Tibial artery (tissue), 4 donors: ENCODE results near the gene TSPAN14.

Experiments
- DNase-seq, 2 donors: peaks; one replicate each; pipeline ENCODE4 v3.0.0-alpha.2; 2019
- H3K27ac ChIP-seq, 2 donors: fragments of 200-600 bp; sonication (generic) in 1 of 2; 1 replicate in 1 of 2; 2 replicates in 1 of 2; pipeline ENCODE4 v1.5.1; 2018 to 2019; ENCODE audit warnings: mild to moderate bottlenecking in 1 of 2
- H3K27me3 ChIP-seq, 2 donors: fragments of 200-600 bp; sonication (generic) in 1 of 2; one replicate each; pipeline versions ENCODE4 v1.5.1 to v1.6.0; 2016 to 2019
- H3K36me3 ChIP-seq, 3 donors: fragments of 200-600 bp; sonication (generic) in 2 of 3; one replicate each; pipeline ENCODE4 v1.5.1; 2016 to 2019; ENCODE audit warnings: mild to moderate bottlenecking in 2 of 3
- H3K4me1 ChIP-seq, 4 donors: fragments of 200-600 bp; sonication (generic) in 2 of 4; 1 replicate in 3 of 4; 2 replicates in 1 of 4; pipeline ENCODE4 v1.5.1; 2016 to 2019
- H3K4me3 ChIP-seq, 2 donors: fragments of 200-600 bp; sonication (generic) in 1 of 2; 1 replicate in 1 of 2; 2 replicates in 1 of 2; pipeline ENCODE4 v1.5.1; 2018 to 2019; ENCODE audit warnings: mild to moderate bottlenecking in 2 of 2
- H3K9me3 ChIP-seq, 3 donors: fragments of 200-600 bp; sonication (generic) in 1 of 3; one replicate each; pipeline ENCODE4 v1.5.1; 2016 to 2019
- CTCF ChIP-seq, 2 experiments: fragments of 200-600 bp in 1 of 2; fragments of 450-650 bp in 1 of 2; IDR thresholded peaks; one replicate each; pipeline ENCODE4 v1.5.1; 2017 to 2019; ENCODE audit warnings: antibody characterized with exemption in 2 of 2, mild to moderate bottlenecking in 1 of 2, moderate library complexity in 1 of 2
- intact Hi-C: fragments of 100-400 bp; cut with DNase I; formaldehyde crosslinking; loops from one replicate; pipeline ENCODE4 v1.15.0; 2023; ENCODE audit warnings: low total_unique reads

The TSPAN14 gene

GRCh38 chr10:80517416-80518142 is 63.5 kb downstream of the TSPAN14 start:
- no peaks in the 10 kb centered on the region for H3K9me3 ChIP-seq
- no peak for TF ChIP-seq CTCF (IDR thresholded peaks at IDR 0.05)
- DNase-seq: peak in 1 of 2 donors; percentile 27
- intact Hi-C loops: no loop called here
- peaks cover 31 to 95% (median 78%) of the 10 kb centered on the region in 3 donors for H3K36me3 ChIP-seq
- peak overlapping the region; percentile 46 to 82 for H3K27ac ChIP-seq
- H3K4me3 ChIP-seq: no peak overlapping the region
- no peaks in the 10 kb centered on the region for H3K27me3 ChIP-seq
- H3K4me1 ChIP-seq: peaks cover 0 to 25% (median 19%) of the 10 kb centered on the region in 4 donors

DNA sequence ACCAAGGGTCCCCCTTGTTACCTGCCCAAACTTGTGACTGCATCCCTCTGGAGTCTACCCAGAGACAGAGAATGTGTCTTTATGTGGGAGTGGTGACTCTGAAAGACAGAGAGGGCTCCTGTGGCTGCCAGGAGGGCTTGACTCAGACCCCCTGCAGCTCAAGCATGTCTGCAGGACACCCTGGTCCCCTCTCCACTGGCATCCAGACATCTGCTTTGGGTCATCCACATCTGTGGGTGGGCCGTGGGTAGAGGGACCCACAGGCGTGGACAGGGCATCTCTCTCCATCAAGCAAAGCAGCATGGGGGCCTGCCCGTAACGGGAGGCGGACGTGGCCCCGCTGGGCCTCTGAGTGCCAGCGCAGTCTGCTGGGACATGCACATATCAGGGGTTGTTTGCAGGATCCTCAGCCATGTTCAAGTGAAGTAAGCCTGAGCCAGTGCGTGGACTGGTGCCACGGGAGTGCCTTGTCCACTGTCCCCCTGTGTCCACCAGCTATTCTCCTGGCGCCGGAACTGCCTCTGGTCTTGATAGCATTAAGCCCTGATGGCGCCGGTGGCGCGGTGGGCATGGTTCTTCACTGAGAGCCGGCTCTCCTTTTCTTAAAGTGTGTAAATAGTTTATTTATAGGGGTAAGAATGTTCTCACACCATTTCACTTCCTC is 64.2 kb downstream of the TSPAN14 start:
- intact Hi-C loops: no loop called here
- peak overlapping the region in 1 of 2 donors; percentile 82 for H3K27ac ChIP-seq
- peaks cover 24 to 91% (median 71%) of the 10 kb centered on the region in 3 donors for H3K36me3 ChIP-seq

GRCh38 chr10:80518807-80519360 is 64.8 kb downstream of the TSPAN14 start:
- peak overlapping the region in 1 of 2 donors; percentile 82 for H3K27ac ChIP-seq
- peaks cover 18 to 84% (median 65%) of the 10 kb centered on the region in 3 donors for H3K36me3 ChIP-seq
- DNase-seq: no peak
- H3K4me1 ChIP-seq: peaks cover 0 to 25% (median 19%) of the 10 kb centered on the region in 4 donors
- no peaks in the 10 kb centered on the region for H3K9me3 ChIP-seq
- no peaks in the 10 kb centered on the region for H3K27me3 ChIP-seq
- no peak overlapping the region for H3K4me3 ChIP-seq
- no peak for TF ChIP-seq CTCF (IDR thresholded peaks at IDR 0.05)
- intact Hi-C loops: no loop called here

More for the DNA sequence above, 64.2 kb downstream of the TSPAN14 start:
- no peak for DNase-seq
- H3K9me3 ChIP-seq: no peaks in the 10 kb centered on the region
- H3K4me3 ChIP-seq: no peak overlapping the region
- peaks cover 0 to 25% (median 19%) of the 10 kb centered on the region in 4 donors for H3K4me1 ChIP-seq
- no peaks in the 10 kb centered on the region for H3K27me3 ChIP-seq
- no peak for TF ChIP-seq CTCF (IDR thresholded peaks at IDR 0.05)

GRCh38 chr10:80519936-80520650 is 66.0 kb downstream of the TSPAN14 start:
- H3K4me1 ChIP-seq: peaks cover 0 to 25% (median 19%) of the 10 kb centered on the region in 4 donors
- intact Hi-C loops: no loop called here
- no peak overlapping the region for H3K4me3 ChIP-seq
- H3K27me3 ChIP-seq: no peaks in the 10 kb centered on the region
- H3K36me3 ChIP-seq: peaks cover 7 to 72% (median 53%) of the 10 kb centered on the region in 3 donors
- H3K27ac ChIP-seq: no peak overlapping the region
- no peaks in the 10 kb centered on the region for H3K9me3 ChIP-seq
- no peak for DNase-seq
- no peak for TF ChIP-seq CTCF (IDR thresholded peaks at IDR 0.05)

DNA sequence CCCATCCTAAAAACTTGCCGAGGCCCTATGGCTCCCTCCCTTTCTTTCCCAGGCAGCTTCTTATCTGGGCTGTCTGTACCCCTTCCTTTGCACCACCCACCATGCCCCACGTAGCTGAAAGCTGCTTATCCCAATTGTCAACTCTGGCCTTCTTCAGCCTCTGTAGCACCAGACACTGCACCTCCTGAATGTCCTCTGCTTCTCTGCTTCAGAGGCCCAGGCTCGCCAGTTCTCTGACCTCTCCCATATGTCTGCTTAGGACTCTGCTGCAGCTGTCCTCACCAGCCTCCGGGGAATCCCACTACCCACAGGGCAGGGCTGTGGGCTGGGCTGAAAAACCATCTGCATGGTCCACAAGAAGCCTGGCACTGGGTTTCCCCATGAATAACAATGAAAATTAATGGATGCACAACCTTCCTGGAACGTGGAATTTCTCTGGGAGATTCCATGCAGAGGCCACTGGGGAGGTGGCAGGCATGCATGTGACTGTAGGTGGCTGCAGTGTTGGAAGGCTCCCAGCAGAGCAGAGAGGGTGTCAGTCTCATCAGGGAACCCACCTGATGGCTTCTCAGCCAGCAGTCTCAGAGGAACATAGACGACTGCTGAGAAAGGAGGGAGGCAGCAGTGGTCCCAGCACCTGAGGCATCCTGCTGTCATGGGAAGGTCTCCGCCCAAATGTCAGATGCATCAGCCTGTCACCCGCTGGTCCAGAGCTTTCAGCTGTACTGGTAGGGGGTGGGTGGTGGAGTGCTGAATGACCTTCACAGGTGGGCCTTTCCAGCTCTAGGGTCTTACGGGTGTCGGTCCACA is 66.8 kb downstream of the TSPAN14 start:
- no peak for TF ChIP-seq CTCF (IDR thresholded peaks at IDR 0.05)
- intact Hi-C loops: no loop called here
- no peak for DNase-seq
- no peaks in the 10 kb centered on the region for H3K27me3 ChIP-seq
- H3K4me3 ChIP-seq: no peak overlapping the region
- no peaks in the 10 kb centered on the region for H3K9me3 ChIP-seq
- peaks cover 0 to 25% (median 19%) of the 10 kb centered on the region in 4 donors for H3K4me1 ChIP-seq
- H3K36me3 ChIP-seq: peaks cover 5 to 65% (median 45%) of the 10 kb centered on the region in 3 donors
- no peak overlapping the region for H3K27ac ChIP-seq
